MCF 10A (cell line): ENCODE results near the gene PGBD2. TPM values are rescaled to one million over a fixed set of nuclear protein-coding genes. Genes with fewer than 3 reads are reported as not detected.

Experiments used
- BruUV-seq: library from RNA; stranded (reverse); fragments of 400-500 nt; replicated peaks from 2 replicates; lab custom pipeline; 2021; lab: Mats Ljungman, UMichigan
- CTCF ChIA-PET: fragments of 300-600 bp; sonication (Branson Sonifier 250); formaldehyde crosslinking; extraction: SDS; loops from one replicate; lab custom pipeline; 2021; ENCODE audit warnings: antibody characterized with exemption, inconsistent platforms; lab: Yijun Ruan, JAX
- POLR2A ChIA-PET: fragments of 300-600, 350-650 bp; sonication (Branson Sonifier 250); formaldehyde crosslinking; extraction: SDS; loops from one replicate; lab custom pipeline; 2020; ENCODE audit warnings: antibody characterized with exemption, inconsistent platforms; lab: Yijun Ruan, JAX
- DNase-seq: peaks from one replicate; pipeline ENCODE4 v3.0.0-alpha.2; 2018; ENCODE audit not compliant: unreplicated experiment
- H3K27ac Mint-ChIP-seq: one replicate; pipeline ENCODE4 v1.8.0; 2022; ENCODE audit warnings: mild to moderate bottlenecking, low read depth, mixed read lengths; ENCODE audit not compliant: unreplicated experiment
- H3K27me3 Mint-ChIP-seq: one replicate; pipeline ENCODE4 v1.8.0; 2022; ENCODE audit warnings: mixed read lengths; ENCODE audit not compliant: insufficient read depth, unreplicated experiment
- H3K36me3 Mint-ChIP-seq: one replicate; pipeline ENCODE4 v1.8.0; 2022; ENCODE audit warnings: mild to moderate bottlenecking, moderate library complexity, mixed read lengths; ENCODE audit not compliant: insufficient read depth, unreplicated experiment
- H3K4me1 Mint-ChIP-seq: one replicate; pipeline ENCODE4 v1.8.0; 2022; ENCODE audit warnings: mixed read lengths; ENCODE audit not compliant: insufficient read depth, unreplicated experiment
- H3K4me3 Mint-ChIP-seq: one replicate; pipeline ENCODE4 v1.8.0; 2022; ENCODE audit warnings: mild to moderate bottlenecking, moderate library complexity, mixed read lengths; ENCODE audit not compliant: unreplicated experiment
- H3K9me3 Mint-ChIP-seq: one replicate; pipeline ENCODE4 v1.8.0; 2022; ENCODE audit warnings: mixed read lengths; ENCODE audit not compliant: unreplicated experiment
- CTCF ChIP-seq: fragments of 200-600 bp; IDR thresholded peaks from one replicate; pipeline ENCODE4 v1.8.0; 2022; ENCODE audit warnings: antibody characterized with exemption, mild to moderate bottlenecking; ENCODE audit not compliant: unreplicated experiment
- intact Hi-C: fragments of 100-400 bp; cut with micrococcal nuclease; formaldehyde crosslinking; loops from 2 replicates; pipeline ENCODE4 v1.14.1; 2022
- total RNA-seq: library from RNA; stranded (reverse); gene quantifications from 2 replicates; pipeline ENCODE4 v1.2.3, GENCODE V29; 2022

The PGBD2 gene
- total RNA-seq, 1 experiment from 2014 or later, result 5.2 TPM

GRCh38 chr1:248906753-248907661 is 972 bp downstream of the PGBD2 start:
- DNase-seq, result no peak
- Mint-ChIP-seq H3K36me3 (peaks cover 10% of the 10 kb centered on the region), H3K27ac (peak overlapping the region; percentile 91), H3K27me3 (peaks cover 32% of the 10 kb centered on the region), H3K4me1 (peaks cover 27% of the 10 kb centered on the region), H3K4me3 (peak overlapping the region; percentile 89), H3K9me3 (no peaks in the 10 kb centered on the region)
- ChIA-PET POLR2A (interaction anchor here (0.7 to 2.7 kb wide), 6 partner anchors 34 to 355 kb away, joined by 3 to 41 read pairs (median 10); partner anchors contain the start of genes SH3BP5L, ZNF672 and ZNF692), CTCF (interaction anchor here (0.6 to 2.0 kb wide), 5 partner anchors 8 to 210 kb away, joined by 3 to 5 read pairs (median 4); no protein-coding TSS in a partner anchor)
- TSS peak; percentile 84 for BruUV-seq
- intact Hi-C loops, result loop anchor here (1.0 kb wide), 4 partner anchors 17 to 81 kb away; no protein-coding TSS in a partner anchor
- no peak for TF ChIP-seq CTCF

- no TSS peak for BruUV-seq
- H3K9me3 Mint-ChIP-seq, result no peaks in the 10 kb centered on the region
- ChIA-PET POLR2A (no interaction called here), CTCF (interaction anchor here (0.9 to 1.2 kb wide), 2 partner anchors 38 to 53 kb away, joined by 3 to 6 read pairs; no protein-coding TSS in a partner anchor)
- no peaks in the 10 kb centered on the region for H3K27me3 Mint-ChIP-seq
- H3K36me3 Mint-ChIP-seq, result peaks cover 24% of the 10 kb centered on the region
- H3K27ac Mint-ChIP-seq, result no peak overlapping the region
- H3K4me1 Mint-ChIP-seq, result peaks cover 27% of the 10 kb centered on the region
- TF ChIP-seq CTCF, result no peak
- DNase-seq, result no peak
- H3K4me3 Mint-ChIP-seq, result no peak overlapping the region
- intact Hi-C loops, result no loop called here
Measured at GRCh38 chr1:248910761-248911160, 4.7 kb downstream of the PGBD2 start.

- peaks cover 47% of the 10 kb centered on the region for H3K36me3 Mint-ChIP-seq
- H3K4me1 Mint-ChIP-seq, result peaks cover 7% of the 10 kb centered on the region
- BruUV-seq, result no TSS peak
- no peak for DNase-seq
- POLR2A ChIA-PET, result interaction anchor here (0.5 to 1.3 kb wide), 2 partner anchors 56 to 554 kb away, joined by 3 read pairs; partner anchors contain the start of gene ZNF692
- intact Hi-C loops, result no loop called here
- no peak overlapping the region for H3K4me3 Mint-ChIP-seq
- no peak overlapping the region for H3K27ac Mint-ChIP-seq
- CTCF ChIA-PET, result interaction anchor here (0.6 to 4.2 kb wide), 11 partner anchors 8 to 291 kb away, joined by 3 to 46 read pairs (median 3); partner anchors contain the start of gene PGBD2
- H3K9me3 Mint-ChIP-seq, result no peaks in the 10 kb centered on the region
- no peak for TF ChIP-seq CTCF
- no peaks in the 10 kb centered on the region for H3K27me3 Mint-ChIP-seq
Measured at GRCh38 chr1:248913933-248914332, 7.9 kb downstream of the PGBD2 start.
